Measurements from ENCODE around the gene KPTN. TPM values are rescaled to one million over a fixed set of nuclear protein-coding genes. Genes with fewer than 3 reads are reported as not detected.

Gene KPTN
- total and polyA plus RNA-seq, 7 donors, result 4.4 to 12.2 (median 4.8) TPM

GRCh38 chr19:47443331-47443730 is 40.7 kb downstream of the KPTN start:
- Histone ChIP-seq H3K4me1 (peaks cover 0 to 27% (median 20%) of the 10 kb centered on the region in 4 donors), H3K27me3 (peaks cover 0 to 48% (median 7%) of the 10 kb centered on the region in 3 donors)
- WGBS, 2 donors, result 65 to 68% methylated on average over 12 of the region's 12 CpGs

GRCh38 chr19:47438793-47439220 is 45.2 kb downstream of the KPTN start:
- DNase-seq, result no peak
- WGBS, 2 donors, result 25 to 36% methylated on average over 5 of the region's 5 CpGs
- Histone ChIP-seq H3K9me3 (no peaks in the 10 kb centered on the region), H3K36me3 (peaks cover 0 to 4% (median 0%) of the 10 kb centered on the region in 4 donors), H3K27me3 (peaks cover 0 to 9% (median 0%) of the 10 kb centered on the region in 3 donors), H3K27ac (no peak overlapping the region), H3K4me1 (no peaks in the 10 kb centered on the region), H3K4me3 (no peak overlapping the region)
- no peak for TF ChIP-seq CTCF (IDR thresholded peaks at IDR 0.05)
- no peak for TF ChIP-seq POLR2AphosphoS5 (IDR thresholded peaks at IDR 0.05)
- no peak for TF ChIP-seq POLR2A (IDR thresholded peaks at IDR 0.05)
- TF ChIP-seq EP300 (IDR thresholded peaks at IDR 0.05), result no peak
- intact Hi-C loops (cut with DNase I), result loop anchor here (5.0 kb wide), 1 partner anchor 168 kb away; the partner anchor contains the start of gene BICRA

More at GRCh38 chr19:47443331-47443730, 40.7 kb downstream of the KPTN start:
- H3K36me3 ChIP-seq, result peaks cover 0 to 4% (median 0%) of the 10 kb centered on the region in 4 donors
- no peak overlapping the region for H3K27ac ChIP-seq
- DNase-seq, result no peak
- H3K4me3 ChIP-seq, result no peak overlapping the region
- TF ChIP-seq EP300 (IDR thresholded peaks at IDR 0.05), result no peak
- TF ChIP-seq POLR2A (IDR thresholded peaks at IDR 0.05), result no peak
- TF ChIP-seq CTCF (IDR thresholded peaks at IDR 0.05), result no peak
- TF ChIP-seq POLR2AphosphoS5 (IDR thresholded peaks at IDR 0.05), result no peak
- intact Hi-C loops (cut with DNase I), result no loop called here
- no peaks in the 10 kb centered on the region for H3K9me3 ChIP-seq

- Histone ChIP-seq H3K4me3 (no peak overlapping the region), H3K27ac (no peak overlapping the region), H3K27me3 (peaks cover 0 to 5% (median 0%) of the 10 kb centered on the region in 3 donors), H3K9me3 (no peaks in the 10 kb centered on the region), H3K4me1 (no peaks in the 10 kb centered on the region), H3K36me3 (peaks cover 0 to 4% (median 0%) of the 10 kb centered on the region in 4 donors)
- TF ChIP-seq POLR2A (IDR thresholded peaks at IDR 0.05), result no peak
- no peak for TF ChIP-seq POLR2AphosphoS5 (IDR thresholded peaks at IDR 0.05)
- TF ChIP-seq EP300 (IDR thresholded peaks at IDR 0.05), result no peak
- TF ChIP-seq CTCF (IDR thresholded peaks at IDR 0.05), result no peak
- DNase-seq, result no peak
- intact Hi-C loops (cut with DNase I), result loop anchor here (2.0 to 5.0 kb wide), 4 partner anchors 47 to 261 kb away; partner anchors contain the start of genes BICRA and KPTN
- 44 to 47% methylated on average over 12 of the region's 12 CpGs for WGBS, 2 donors
Measured at GRCh38 chr19:47437500-47437899, 46.5 kb downstream of the KPTN start.

- H3K4me1 ChIP-seq, result no peaks in the 10 kb centered on the region
- peak; percentile 88 for DNase-seq
- H3K36me3 ChIP-seq, result peaks cover 0 to 4% (median 0%) of the 10 kb centered on the region in 4 donors
- no peak overlapping the region for H3K4me3 ChIP-seq
- WGBS, 2 donors, result 28 to 32% methylated on average over 17 of the region's 17 CpGs
- intact Hi-C loops (cut with DNase I), result loop anchor here (1.0 to 5.0 kb wide), 5 partner anchors 48 to 270 kb away; partner anchors contain the start of genes BICRA and KPTN
- TF ChIP-seq POLR2AphosphoS5 (IDR thresholded peaks at IDR 0.05) (no peak), POLR2A (IDR thresholded peaks at IDR 0.05) (no peak), CTCF (IDR thresholded peaks at IDR 0.05) (peak; percentile 85 to 90 (median 86))
- peak overlapping the region in 1 of 4 donors; percentile 2 for H3K27ac ChIP-seq
- H3K27me3 ChIP-seq, result peaks cover 0 to 9% (median 0%) of the 10 kb centered on the region in 3 donors
- H3K9me3 ChIP-seq, result no peaks in the 10 kb centered on the region
Measured at GRCh38 chr19:47436712-47437401, 47.2 kb downstream of the KPTN start.
